ENCODE measurements around the gene CDC16.
A peak's percentile ranks its signal among the peaks of the same experiment; 100 is the strongest.
"Not testable (repeated sequence)": the region's sequence is repeated elsewhere in the genome, so short reads cannot be mapped to it uniquely, and the experiment has no call there.

The CDC16 gene

DNA sequence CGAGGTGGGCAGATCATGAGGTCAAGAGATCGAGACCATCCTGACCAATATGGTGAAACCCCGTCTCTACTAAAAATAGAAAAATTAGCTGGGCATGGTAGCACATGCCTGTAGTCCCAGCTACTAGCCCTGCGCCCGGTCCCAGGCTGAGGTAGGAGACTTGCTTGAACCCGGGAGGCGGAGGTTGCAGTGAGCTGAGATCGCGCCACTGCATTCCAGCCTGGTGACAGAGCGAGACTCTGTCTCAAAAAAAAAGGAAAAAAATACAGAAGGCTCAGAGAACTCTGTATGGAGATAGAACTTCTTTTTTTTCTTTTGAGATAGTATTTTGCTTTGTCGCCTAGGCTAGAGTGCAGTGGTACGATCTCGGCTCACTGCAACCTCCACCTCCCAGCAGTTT is 29.6 kb downstream of the CDC16 start:
- DNase-seq, result not testable (repeated sequence)

DNA sequence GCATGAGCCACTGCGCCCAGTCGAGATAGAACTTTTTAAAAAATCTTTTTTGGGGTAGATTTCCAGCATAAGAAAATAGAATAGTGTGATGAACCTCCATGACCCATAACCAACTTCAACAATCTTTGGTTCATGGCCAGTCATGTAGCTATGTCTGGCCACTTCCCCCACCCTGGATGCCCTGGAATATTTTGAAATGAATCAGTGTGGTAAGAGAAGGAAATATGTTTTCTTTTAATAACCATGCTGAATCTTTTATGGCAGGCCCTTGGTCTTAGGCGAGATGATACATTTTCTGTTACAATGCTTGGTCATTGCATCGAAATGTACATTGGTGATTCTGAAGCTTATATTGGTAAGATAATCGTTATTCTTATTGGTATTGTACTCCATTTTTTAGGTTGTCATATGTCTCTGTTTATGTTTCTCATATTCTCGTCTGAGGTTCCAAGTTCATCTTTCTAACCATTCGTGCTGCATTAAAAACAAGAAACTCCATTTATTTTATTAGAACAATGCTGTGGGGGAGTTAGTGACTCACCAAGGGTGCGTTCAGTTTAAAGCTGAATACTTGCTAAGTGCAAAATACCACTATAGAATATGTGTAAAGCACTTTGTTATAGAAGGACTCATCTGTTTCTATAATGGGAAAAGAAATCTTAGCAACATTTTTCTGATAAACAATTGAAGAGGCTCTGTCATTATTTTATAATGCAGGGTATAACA is 30.4 kb downstream of the CDC16 start:
- no peak for DNase-seq

GRCh38 chr13:114266241-114266640 is 31.5 kb downstream of the CDC16 start:
- no peak for DNase-seq

DNA sequence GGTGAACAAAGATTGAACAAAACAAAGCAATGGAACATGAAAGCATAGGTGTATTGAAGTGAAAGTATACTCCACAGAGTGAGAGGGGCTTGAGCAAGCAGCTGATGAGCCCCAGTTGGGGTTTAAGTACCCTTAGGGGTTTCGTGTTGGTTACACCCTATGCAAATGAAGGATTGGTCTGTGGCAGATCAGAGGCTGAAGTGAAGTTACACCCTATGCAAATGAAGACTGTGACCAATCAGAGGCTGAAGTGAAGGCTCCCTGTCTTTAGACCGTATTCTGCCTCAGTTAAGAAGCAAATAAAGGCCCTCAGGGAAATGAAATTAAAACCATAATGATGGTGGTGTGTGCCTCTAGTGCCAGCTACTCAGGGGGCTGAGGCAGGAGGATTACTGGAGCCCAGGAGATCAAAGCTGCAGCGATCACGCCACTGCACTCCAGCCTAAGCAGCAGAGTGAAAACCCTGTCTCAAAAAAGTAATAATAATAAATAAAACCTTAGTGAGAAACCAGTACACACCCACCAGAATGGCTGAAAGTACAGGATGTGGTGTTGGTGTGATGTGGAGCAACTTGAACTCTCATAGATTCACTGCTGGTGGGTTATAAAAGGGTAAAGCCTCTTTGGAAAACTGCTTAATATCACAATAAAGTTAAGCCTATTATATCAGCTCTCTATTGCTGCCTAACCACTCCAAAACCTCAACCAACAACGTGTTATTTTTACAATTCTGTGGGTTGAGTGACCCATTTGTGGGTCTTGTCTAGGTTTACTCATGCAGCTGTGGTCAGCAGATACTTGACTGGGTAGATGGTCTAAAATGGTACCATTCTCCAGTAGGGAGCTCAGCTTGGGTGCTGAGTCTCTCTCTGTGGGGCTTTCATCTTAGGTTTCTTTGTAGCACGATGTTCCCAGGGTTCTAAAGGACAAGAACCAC is 33.9 kb downstream of the CDC16 start:
- DNase-seq, result no peak

GRCh38 chr13:114269281-114269770 is 34.6 kb downstream of the CDC16 start:
- no peak for DNase-seq

GRCh38 chr13:114272977-114273376 is 38.3 kb downstream of the CDC16 start:
- DNase-seq, result no peak

- no peak for DNase-seq
Observed at GRCh38 chr13:114275304-114275703, 40.6 kb downstream of the CDC16 start.

DNA sequence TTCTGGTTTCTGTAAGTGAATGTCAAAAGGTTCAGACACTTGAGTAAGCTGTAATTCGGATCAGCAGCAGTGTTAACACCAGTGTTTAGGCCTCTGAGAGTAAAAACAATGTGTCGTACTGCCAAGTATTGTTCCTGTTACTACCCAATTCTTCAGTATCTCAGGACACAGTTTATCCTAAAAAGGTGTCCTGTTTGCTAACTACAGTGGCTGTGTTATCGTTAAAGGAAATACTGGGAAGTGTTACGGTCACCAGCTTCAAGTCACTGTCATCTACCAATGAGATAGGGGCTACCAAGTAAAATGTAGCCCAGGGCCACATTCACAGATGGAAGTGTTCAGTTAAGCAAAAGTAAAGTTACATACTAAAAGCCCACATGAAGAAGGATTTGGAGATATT is 44.4 kb downstream of the CDC16 start:
- no peak for DNase-seq

GRCh38 chr13:114279758-114280355 is 45.2 kb downstream of the CDC16 start:
- DNase-seq, result no peak

GRCh38 chr13:114281351-114282040 is 46.8 kb downstream of the CDC16 start, which contains the start of gene UPF3A:
Gene UPF3A, plus strand, starts transcription at chr13:114281601. Its CDS starts 39 bp downstream, at chr13:114281640.
- peak; percentile 88 to 90 for DNase-seq

GRCh38 chr13:114282041-114282670 is 47.5 kb downstream of the CDC16 start:
- peak; percentile 34 to 51 for DNase-seq

GRCh38 chr13:114283576-114283975 is 48.9 kb downstream of the CDC16 start:
- no peak for DNase-seq

GRCh38 chr13:114284680-114285079 is 50.0 kb downstream of the CDC16 start:
- no peak for DNase-seq

GRCh38 chr13:114285166-114285808 is 50.6 kb downstream of the CDC16 start:
- DNase-seq, result no peak

DNA sequence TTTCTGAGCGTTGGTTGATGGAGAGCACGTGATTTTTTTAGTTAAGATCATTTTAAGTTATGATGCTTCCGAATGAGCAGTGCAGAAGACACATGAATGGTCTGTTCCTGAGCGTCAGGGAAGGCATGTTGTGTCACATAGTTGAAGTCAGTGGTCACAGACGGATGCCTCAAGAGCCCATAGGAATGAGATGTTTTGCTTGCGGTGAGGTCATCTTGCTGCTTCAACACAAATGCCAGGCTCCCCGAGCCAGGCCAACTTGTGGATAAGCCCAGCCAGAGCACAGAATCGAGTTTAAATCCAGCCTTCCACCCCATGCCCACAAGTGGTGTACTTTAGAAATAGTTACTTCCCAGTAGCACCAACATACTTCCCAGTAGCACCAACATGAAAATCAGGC is 52.1 kb downstream of the CDC16 start:
- no peak for DNase-seq

DNA sequence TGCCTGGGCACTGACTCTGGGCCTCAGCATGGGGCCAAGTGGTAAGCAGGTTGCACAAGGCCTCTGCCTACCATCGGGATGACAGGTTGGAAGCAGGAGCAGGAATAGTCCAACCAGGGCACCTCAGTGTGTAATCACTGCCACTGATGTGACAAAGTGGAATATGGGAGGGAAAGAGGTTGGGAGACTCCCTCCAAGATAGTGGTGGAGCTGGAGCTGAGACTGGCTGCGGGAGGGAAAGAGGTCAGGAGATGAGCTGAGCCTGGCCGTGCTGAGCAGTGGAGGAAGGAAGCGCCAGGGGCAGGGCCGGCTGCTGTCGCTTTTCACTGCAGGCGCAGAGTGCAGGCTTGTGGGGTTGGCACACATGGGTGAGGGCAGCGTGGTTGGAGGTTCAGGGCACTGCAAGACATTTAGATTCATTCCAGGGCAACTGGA is 53.5 kb downstream of the CDC16 start:
- DNase-seq, result no peak

GRCh38 chr13:114296448-114296847 is 61.8 kb downstream of the CDC16 start:
- no peak for DNase-seq

DNA sequence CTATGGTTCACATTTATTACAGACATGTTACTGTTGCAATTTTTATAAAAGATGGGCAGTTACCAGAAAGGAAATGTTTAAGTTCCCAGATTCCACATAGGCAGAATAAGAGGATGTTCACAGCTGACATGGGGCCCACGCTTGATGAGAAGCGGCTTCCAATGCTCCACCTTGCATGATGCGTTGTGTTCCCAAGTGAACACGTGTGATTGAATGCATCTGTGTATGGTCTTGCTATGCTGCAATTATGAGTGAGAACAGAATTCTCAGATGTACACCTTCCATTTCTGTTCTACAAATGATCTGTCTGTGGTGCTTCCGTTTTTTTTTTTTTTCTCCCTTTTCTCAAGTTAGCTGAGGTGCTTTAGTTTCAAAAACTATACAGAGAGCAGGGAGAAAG is 62.2 kb downstream of the CDC16 start:
- no peak for DNase-seq

DNA sequence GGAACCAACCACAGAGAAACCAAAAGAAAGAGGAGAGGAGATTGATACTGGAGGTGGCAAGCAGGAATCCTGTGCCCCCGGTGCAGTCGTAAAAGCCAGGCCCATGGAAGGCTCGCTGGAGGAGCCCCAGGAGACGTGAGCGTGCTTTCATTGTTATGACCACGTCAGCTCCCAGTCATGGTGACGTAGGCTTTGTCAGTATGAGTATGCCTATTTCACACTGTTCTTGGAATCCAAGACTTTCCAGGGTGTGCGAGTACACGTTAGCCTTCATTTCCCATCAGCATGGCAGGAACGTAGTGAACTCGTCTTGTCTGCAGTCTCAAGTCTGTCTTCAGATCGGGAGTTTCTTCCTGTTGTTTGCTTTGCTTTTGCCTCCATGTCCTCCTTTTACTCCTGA is 64.2 kb downstream of the CDC16 start:
- DNase-seq, result no peak

DNA sequence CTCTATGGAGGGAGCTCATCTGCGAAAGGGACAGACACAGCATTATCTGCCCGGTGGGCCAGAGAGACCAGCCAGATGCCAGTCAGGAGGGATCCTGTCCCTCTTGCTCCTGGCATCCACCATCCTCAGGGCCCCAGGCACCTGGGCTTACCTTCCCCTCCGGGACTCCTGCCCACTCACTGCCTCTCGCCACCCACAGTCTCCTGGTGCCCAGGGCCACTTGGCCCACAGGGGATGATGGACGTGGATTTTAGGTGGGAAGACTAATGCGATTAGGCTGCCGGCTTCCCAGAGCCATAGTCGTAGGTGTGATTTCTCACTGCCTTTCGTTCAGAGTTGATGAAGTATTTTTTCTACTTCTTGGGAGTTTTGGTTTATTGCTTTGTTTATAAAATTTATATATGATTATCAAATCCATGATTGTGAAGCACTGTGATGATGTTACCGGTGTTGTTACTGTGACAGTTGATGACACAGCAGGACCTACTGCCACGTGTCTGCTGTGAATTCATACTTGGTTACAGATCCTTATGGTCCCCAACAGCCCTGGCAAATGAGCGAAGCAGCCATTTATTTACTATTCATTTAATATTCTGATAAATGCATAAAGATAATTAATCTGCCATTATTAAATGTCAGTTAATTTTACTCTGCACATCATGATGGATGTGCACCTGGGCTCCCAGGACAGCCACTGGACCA is 65.1 kb downstream of the CDC16 start:
- DNase-seq, result no peak
